Epithelial cell of esophagus (primary cell): Measurements from ENCODE around the gene HSPB9.

Source experiments
- DNase-seq: peaks from one replicate; pipeline ENCODE4 v3.0.0; 2010; ENCODE audit warnings: low read depth
- H3K4me3 ChIP-seq: 2 replicates; pipeline ENCODE4 v1.5.1; 2011; ENCODE audit warnings: mild to moderate bottlenecking, low read length, control low read depth
- TF ChIP-seq, protein P1 (sequence below): IDR thresholded peaks from 2 replicates; pipeline ENCODE4 v1.5.1; 2011; ENCODE audit warnings: low read depth, mild to moderate bottlenecking, low read length, control low read depth, inconsistent platforms; ENCODE audit not compliant: insufficient read depth; ENCODE audit errors: missing control alignments

Gene HSPB9

GRCh38 chr17:42120770-42121769, 1.5 kb upstream of the HSPB9 start, which contains the start of gene KAT2A:
Gene KAT2A (minus strand): TSS chr17:42121367. CDS start chr17:42121304, 63 bp downstream.
- TF ChIP-seq, protein P1, sequence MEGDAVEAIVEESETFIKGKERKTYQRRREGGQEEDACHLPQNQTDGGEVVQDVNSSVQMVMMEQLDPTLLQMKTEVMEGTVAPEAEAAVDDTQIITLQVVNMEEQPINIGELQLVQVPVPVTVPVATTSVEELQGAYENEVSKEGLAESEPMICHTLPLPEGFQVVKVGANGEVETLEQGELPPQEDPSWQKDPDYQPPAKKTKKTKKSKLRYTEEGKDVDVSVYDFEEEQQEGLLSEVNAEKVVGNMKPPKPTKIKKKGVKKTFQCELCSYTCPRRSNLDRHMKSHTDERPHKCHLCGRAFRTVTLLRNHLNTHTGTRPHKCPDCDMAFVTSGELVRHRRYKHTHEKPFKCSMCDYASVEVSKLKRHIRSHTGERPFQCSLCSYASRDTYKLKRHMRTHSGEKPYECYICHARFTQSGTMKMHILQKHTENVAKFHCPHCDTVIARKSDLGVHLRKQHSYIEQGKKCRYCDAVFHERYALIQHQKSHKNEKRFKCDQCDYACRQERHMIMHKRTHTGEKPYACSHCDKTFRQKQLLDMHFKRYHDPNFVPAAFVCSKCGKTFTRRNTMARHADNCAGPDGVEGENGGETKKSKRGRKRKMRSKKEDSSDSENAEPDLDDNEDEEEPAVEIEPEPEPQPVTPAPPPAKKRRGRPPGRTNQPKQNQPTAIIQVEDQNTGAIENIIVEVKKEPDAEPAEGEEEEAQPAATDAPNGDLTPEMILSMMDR, result no peak
- peak within 1 kb of the TSS; percentile 57 for H3K4me3 ChIP-seq
- DNase-seq, result peak; percentile 84

- TF ChIP-seq, protein P1, result peak; percentile 23
- DNase-seq, result no peak
- H3K4me3 ChIP-seq, result no peak overlapping the region
Measured at GRCh38 chr17:42124256-42124655, 1.7 kb downstream of the HSPB9 start.

- no peak for DNase-seq
- TF ChIP-seq, protein P1, result no peak
- no peak overlapping the region for H3K4me3 ChIP-seq
Measured at GRCh38 chr17:42125565-42125964, 3.0 kb downstream of the HSPB9 start.

- DNase-seq, result no peak
- TF ChIP-seq, protein P1, result no peak
- no peak overlapping the region for H3K4me3 ChIP-seq
Measured at GRCh38 chr17:42126836-42127235, 4.2 kb downstream of the HSPB9 start.

- H3K4me3 ChIP-seq, result no peak overlapping the region
- no peak for DNase-seq
- TF ChIP-seq, protein P1, result no peak
Measured at GRCh38 chr17:42127414-42127813, 4.8 kb downstream of the HSPB9 start.

GRCh38 chr17:42129109-42129837, 6.7 kb downstream of the HSPB9 start:
- no peak for DNase-seq
- no peak overlapping the region for H3K4me3 ChIP-seq
- TF ChIP-seq, protein P1, result no peak
